Transverse colon (tissue), 4 donors: ENCODE results near the gene COL9A1.

Experiments
- POLR2AphosphoS5 ChIP-seq, 3 donors: sonication (generic); formaldehyde crosslinking; IDR thresholded peaks; one replicate each; pipeline ENCODE4 v1.6.1; 2016; ENCODE audit warnings: antibody characterized with exemption in 3 of 3
- TF ChIP-seq, protein P1 (sequence below), 5 experiments: fragments of 200-600 bp in 3 of 5; fragments of 450-650 bp in 2 of 5; sonication (generic) in 3 of 5; IDR thresholded peaks; 1 replicate in 2 of 5; 2 replicates in 3 of 5; pipeline ENCODE4 v1.5.1; 2016 to 2017; ENCODE audit warnings: antibody characterized with exemption in 5 of 5, inconsistent platforms in 3 of 5, mild to moderate bottlenecking in 2 of 5, moderate library complexity in 1 of 5

DNA sequence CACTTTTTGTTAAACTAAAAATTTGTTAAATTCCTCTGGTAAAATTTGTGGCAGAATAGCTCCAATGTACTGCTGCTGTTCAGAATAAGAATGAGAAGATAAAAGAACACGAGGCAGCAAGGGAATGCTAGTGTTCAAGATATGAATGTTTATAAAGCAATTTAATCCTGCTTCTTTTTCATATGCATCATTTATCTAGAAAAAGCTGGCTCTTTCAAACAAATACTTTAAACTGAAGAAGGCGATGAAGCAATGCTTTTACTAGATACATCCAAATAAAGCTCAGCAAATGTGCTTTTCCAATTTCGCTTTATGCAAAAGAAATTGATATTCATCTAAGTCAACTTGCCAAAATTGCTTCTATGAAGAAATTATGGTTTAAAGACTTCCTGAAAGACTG is 66.5 kb downstream of the COL9A1 start:
- no peak for TF ChIP-seq POLR2AphosphoS5 (IDR thresholded peaks at IDR 0.05)
- TF ChIP-seq, protein P1, sequence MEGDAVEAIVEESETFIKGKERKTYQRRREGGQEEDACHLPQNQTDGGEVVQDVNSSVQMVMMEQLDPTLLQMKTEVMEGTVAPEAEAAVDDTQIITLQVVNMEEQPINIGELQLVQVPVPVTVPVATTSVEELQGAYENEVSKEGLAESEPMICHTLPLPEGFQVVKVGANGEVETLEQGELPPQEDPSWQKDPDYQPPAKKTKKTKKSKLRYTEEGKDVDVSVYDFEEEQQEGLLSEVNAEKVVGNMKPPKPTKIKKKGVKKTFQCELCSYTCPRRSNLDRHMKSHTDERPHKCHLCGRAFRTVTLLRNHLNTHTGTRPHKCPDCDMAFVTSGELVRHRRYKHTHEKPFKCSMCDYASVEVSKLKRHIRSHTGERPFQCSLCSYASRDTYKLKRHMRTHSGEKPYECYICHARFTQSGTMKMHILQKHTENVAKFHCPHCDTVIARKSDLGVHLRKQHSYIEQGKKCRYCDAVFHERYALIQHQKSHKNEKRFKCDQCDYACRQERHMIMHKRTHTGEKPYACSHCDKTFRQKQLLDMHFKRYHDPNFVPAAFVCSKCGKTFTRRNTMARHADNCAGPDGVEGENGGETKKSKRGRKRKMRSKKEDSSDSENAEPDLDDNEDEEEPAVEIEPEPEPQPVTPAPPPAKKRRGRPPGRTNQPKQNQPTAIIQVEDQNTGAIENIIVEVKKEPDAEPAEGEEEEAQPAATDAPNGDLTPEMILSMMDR (IDR thresholded peaks at IDR 0.05), result no peak
